HUES6 (cell line): ENCODE results near the gene RING1.

ENCODE experiments used
- H3K27ac ChIP-seq: 2 replicates; pipeline ENCODE4 v1.7.0; 2013; ENCODE audit warnings: low read depth, mild to moderate bottlenecking, low read length, inconsistent platforms
- H3K27me3 ChIP-seq: 2 replicates; pipeline ENCODE4 v1.6.1; 2013; ENCODE audit warnings: low read length; ENCODE audit not compliant: control insufficient read depth, insufficient read depth
- H3K36me3 ChIP-seq: 2 replicates; pipeline ENCODE4 v1.6.1; 2013; ENCODE audit warnings: low read length; ENCODE audit not compliant: control insufficient read depth, insufficient read depth
- H3K4me1 ChIP-seq: 2 replicates; pipeline ENCODE4 v1.6.1; 2013; ENCODE audit warnings: low read length; ENCODE audit not compliant: control insufficient read depth, insufficient read depth
- H3K4me3 ChIP-seq: 2 replicates; pipeline ENCODE4 v1.5.1; 2013; ENCODE audit warnings: low read depth, low read length
- H3K9ac ChIP-seq: one replicate; pipeline ENCODE4 v1.6.1; 2013; ENCODE audit warnings: mild to moderate bottlenecking, low read length
- H3K9me3 ChIP-seq: 2 replicates; pipeline ENCODE4 v1.6.1; 2013; ENCODE audit warnings: low read depth, low read length; ENCODE audit not compliant: control insufficient read depth, insufficient read depth

Gene RING1

GRCh38 chr6:33167374-33168283 is 40.7 kb upstream of the RING1 start:
- Histone ChIP-seq H3K9me3 (no peaks in the 10 kb centered on the region), H3K4me1 (no peaks in the 10 kb centered on the region), H3K27me3 (peaks cover 18% of the 10 kb centered on the region), H3K9ac (no peak overlapping the region), H3K4me3 (no peak overlapping the region), H3K36me3 (no peaks in the 10 kb centered on the region), H3K27ac (no peak overlapping the region)

GRCh38 chr6:33168284-33168601 is 40.1 kb upstream of the RING1 start:
- no peaks in the 10 kb centered on the region for H3K36me3 ChIP-seq

GRCh38 chr6:33168639-33169038 is 39.7 kb upstream of the RING1 start:
- H3K9me3 ChIP-seq, result no peaks in the 10 kb centered on the region
- H3K9ac ChIP-seq, result no peak overlapping the region
- H3K27ac ChIP-seq, result no peak overlapping the region
- no peaks in the 10 kb centered on the region for H3K4me1 ChIP-seq
- H3K4me3 ChIP-seq, result no peak overlapping the region
- no peaks in the 10 kb centered on the region for H3K36me3 ChIP-seq
- H3K27me3 ChIP-seq, result peaks cover 15% of the 10 kb centered on the region; the same call in 1 of the 2 replicates

More at GRCh38 chr6:33168284-33168601, 40.1 kb upstream of the RING1 start:
- Histone ChIP-seq H3K27ac (no peak overlapping the region), H3K27me3 (peaks cover 16% of the 10 kb centered on the region; the same call in 1 of the 2 replicates), H3K9ac (no peak overlapping the region), H3K9me3 (no peaks in the 10 kb centered on the region), H3K4me1 (no peaks in the 10 kb centered on the region), H3K4me3 (no peak overlapping the region)

- H3K36me3 ChIP-seq, result no peaks in the 10 kb centered on the region
- peaks cover 10% of the 10 kb centered on the region; the same call in 1 of the 2 replicates for H3K27me3 ChIP-seq
- no peak overlapping the region for H3K27ac ChIP-seq
- no peak overlapping the region for H3K4me3 ChIP-seq
- no peaks in the 10 kb centered on the region for H3K4me1 ChIP-seq
- H3K9me3 ChIP-seq, result no peaks in the 10 kb centered on the region
- no peak overlapping the region for H3K9ac ChIP-seq
These were observed 38.8 kb upstream of the RING1 start for GRCh38 chr6:33169291-33170175.

- H3K4me3 ChIP-seq, result no peak overlapping the region
- no peak overlapping the region for H3K27ac ChIP-seq
- H3K9me3 ChIP-seq, result no peaks in the 10 kb centered on the region
- no peaks in the 10 kb centered on the region for H3K36me3 ChIP-seq
- H3K4me1 ChIP-seq, result no peaks in the 10 kb centered on the region
- peaks cover 11% of the 10 kb centered on the region; the same call in 1 of the 2 replicates for H3K27me3 ChIP-seq
- no peak overlapping the region for H3K9ac ChIP-seq
These were observed 37.9 kb upstream of the RING1 start for GRCh38 chr6:33170176-33171015.

GRCh38 chr6:33171016-33171879 is 37.1 kb upstream of the RING1 start:
- Histone ChIP-seq H3K27ac (no peak overlapping the region), H3K27me3 (peaks cover 9% of the 10 kb centered on the region; the same call in 1 of the 2 replicates), H3K9ac (no peak overlapping the region), H3K4me3 (no peak overlapping the region), H3K4me1 (no peaks in the 10 kb centered on the region), H3K36me3 (no peaks in the 10 kb centered on the region), H3K9me3 (no peaks in the 10 kb centered on the region)

- no peak overlapping the region for H3K4me3 ChIP-seq
- H3K27ac ChIP-seq, result no peak overlapping the region
- H3K27me3 ChIP-seq, result peaks cover 9% of the 10 kb centered on the region; the same call in 1 of the 2 replicates
- no peaks in the 10 kb centered on the region for H3K9me3 ChIP-seq
- no peak overlapping the region for H3K9ac ChIP-seq
- no peaks in the 10 kb centered on the region for H3K36me3 ChIP-seq
- H3K4me1 ChIP-seq, result no peaks in the 10 kb centered on the region
These were observed 36.2 kb upstream of the RING1 start for GRCh38 chr6:33171880-33172687.

- Histone ChIP-seq H3K9ac (no peak overlapping the region), H3K27me3 (peaks cover 9% of the 10 kb centered on the region; the same call in 1 of the 2 replicates), H3K4me3 (no peak overlapping the region), H3K27ac (no peak overlapping the region), H3K4me1 (no peaks in the 10 kb centered on the region), H3K9me3 (no peaks in the 10 kb centered on the region), H3K36me3 (no peaks in the 10 kb centered on the region)
These were observed 35.4 kb upstream of the RING1 start for GRCh38 chr6:33172688-33173534.
